GM19099 (cell line): Measurements from ENCODE around the gene KRT40.
"Not testable (repeated sequence)": the region's sequence is repeated elsewhere in the genome, so short reads cannot be mapped to it uniquely, and the experiment has no call there.

ENCODE experiments used
- POLR2A ChIP-seq: IDR thresholded peaks from 3 replicates; pipeline ENCODE4 v1.6.1; 2011; ENCODE audit warnings: low read depth; ENCODE audit not compliant: insufficient read length; ENCODE audit errors: extremely low read depth

The KRT40 gene

DNA sequence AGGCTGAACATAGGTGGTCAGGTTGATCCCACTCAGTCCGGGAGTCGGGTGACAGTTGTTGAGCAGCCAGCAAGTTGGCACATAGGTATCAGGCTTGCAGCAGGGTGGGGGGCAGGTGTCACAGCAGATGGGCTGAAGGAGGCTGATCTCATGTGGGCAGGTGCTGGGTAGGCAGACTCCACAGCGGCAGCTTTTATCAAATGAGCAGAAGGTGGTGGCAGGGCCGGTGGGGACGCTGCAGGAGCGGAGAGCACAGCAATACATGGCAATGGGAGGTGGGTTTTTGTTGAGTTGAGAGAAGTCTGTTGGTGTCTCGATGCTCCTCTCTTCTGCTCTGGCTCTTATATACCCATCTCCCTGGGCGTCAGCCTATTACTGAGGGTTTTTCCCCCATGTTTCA lies 24.7 kb upstream of the KRT40 start, which contains the start of gene KRTAP3-1:
Gene KRTAP3-1, minus strand, starts transcription at position 318 of the 400 bp plus-strand sequence. Its CDS starts 54 bp downstream, at position 264.
- TF ChIP-seq POLR2A = no peak

DNA sequence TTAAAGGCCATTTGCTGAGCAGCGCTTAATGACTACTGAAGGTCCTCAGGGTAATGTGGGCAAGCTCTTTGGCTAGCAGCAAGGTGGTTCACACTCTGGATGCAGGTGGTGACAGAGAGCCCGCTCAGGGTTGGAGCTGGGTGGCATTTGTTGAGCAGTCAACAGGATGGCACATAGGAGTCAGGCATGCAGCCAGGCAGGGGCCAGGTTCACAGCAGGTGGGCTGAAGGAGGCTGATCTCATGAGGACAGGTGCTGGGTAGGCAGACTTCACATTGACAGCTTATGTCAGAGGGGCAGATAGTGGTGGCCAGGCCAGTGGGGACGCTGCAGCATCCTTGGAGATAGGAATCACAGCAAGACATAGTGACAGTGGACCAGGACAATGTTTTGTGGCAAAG lies 20.3 kb upstream of the KRT40 start:
- TF ChIP-seq POLR2A = no peak

DNA sequence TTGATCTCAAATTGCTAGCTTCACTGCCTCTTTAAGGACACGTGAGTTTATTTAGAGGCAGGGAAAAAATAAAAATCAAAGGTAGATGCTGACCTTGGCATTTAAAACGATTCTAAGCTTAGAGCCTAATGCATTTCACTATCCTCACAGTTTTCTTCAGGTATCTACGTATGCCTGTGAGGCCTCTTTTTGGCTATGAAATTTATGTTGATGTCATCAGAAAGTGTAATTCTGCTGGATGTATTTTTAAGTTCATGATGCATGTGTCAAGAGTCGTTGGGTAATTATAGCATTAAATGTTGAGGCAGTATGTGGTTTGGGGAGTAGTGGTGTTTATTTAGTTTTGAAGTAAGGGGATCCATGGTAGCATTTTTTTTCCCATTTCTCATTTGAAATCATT lies 19.8 kb upstream of the KRT40 start:
- no peak for TF ChIP-seq POLR2A

GRCh38 chr17:41002814-41003213 lies 18.7 kb upstream of the KRT40 start:
- TF ChIP-seq POLR2A = no peak

DNA sequence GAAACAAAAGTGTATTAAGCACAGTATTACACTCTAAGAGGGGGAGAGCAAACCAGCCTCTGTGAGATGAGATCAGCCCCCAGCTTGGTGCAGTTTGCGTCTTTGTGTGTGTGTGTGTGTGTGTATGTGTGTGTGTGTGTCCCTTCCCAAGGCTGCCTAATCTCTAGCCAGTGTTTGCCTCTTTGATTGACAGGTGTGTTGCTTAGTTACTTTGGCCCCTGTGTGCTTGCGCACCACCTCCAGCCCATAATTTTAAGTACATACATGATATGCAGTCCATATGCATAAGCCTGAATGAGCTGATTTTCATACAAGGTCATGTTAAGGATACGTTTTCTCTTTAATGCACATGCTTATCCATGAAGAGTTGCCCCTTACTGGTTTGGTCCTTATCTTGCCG lies 17.7 kb upstream of the KRT40 start:
- no peak for TF ChIP-seq POLR2A

DNA sequence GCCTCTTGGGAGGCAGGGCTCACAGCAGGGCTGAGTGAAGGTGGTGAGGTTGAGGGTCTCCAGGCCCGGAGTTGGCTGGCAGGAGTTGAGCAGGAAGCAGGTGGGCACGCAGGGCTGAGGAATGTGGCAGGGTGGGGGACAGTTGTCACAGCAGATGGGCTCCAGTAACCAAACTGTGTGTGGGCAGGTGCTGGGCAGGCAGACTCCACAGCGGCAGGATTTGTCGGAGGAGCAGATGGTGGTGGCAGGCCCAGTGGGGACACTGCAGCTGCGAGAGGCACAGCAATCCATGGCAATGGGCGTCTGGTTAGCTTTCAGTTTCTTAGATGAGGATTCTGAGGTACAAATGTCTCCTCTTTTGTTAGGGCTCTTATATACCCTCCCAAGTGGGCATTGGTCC lies 15.4 kb upstream of the KRT40 start, which contains the start of gene KRTAP3-2:
Gene KRTAP3-2, minus strand, starts transcription at position 344 of the 400 bp plus-strand sequence. Its CDS starts 53 bp downstream, at position 291.
- not testable (repeated sequence) for TF ChIP-seq POLR2A

DNA sequence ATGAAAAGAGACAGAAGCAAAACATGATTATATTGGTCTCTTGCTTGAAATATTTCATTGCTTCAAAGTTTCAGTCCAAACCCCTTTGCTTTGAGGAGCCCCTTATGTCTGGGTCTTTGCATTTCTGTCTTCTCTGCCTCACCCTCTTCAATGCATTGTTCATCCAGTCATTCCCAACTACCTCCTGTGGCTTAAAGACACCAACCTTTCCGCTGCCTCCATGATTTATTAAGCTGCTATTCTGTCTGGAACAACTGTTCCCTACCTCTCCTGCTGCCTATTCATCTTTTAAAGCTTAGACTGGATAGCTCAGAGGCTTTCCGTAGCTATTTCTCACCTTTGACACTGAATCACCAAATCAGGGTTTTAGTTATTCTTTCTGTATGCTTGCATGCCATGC lies 13.2 kb upstream of the KRT40 start:
- no peak for TF ChIP-seq POLR2A

DNA sequence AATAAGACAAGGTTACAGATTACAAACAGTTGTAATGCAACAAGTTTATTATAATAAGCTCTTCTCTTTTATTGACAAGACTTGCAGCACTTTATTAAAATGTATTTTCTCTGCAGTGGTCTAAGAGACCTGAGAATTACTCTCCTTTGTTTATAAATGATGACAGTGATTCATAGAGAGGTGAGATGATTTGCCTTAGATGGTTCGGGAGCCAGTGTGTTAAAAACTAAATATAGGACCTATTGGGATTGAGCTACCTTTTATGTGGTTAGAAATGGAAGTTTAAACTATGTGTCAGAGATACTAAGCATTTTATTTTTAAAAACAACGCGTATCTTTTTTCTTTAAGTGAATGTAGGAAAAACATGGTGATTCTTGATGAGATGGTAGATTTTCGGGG lies 12.7 kb upstream of the KRT40 start:
- TF ChIP-seq POLR2A = no peak

DNA sequence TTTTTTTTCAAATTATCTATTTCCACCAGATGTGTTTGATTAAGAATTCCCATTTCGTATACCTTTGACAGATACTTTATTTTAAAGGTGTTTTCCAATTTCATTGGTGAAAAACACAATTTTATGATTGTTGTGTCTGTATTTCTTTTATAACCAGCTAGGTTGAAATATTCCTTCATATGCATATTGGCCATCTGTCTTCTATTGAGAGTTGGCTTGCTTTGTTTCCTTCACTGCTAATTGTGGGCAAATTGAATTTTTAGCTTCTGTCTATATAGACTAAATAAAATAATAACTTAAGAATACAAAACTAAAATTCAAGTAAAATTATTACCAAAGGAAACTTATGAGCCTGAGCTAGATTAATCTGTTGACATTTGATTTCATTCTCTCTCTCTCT lies 11.0 kb upstream of the KRT40 start:
- TF ChIP-seq POLR2A = no peak

DNA sequence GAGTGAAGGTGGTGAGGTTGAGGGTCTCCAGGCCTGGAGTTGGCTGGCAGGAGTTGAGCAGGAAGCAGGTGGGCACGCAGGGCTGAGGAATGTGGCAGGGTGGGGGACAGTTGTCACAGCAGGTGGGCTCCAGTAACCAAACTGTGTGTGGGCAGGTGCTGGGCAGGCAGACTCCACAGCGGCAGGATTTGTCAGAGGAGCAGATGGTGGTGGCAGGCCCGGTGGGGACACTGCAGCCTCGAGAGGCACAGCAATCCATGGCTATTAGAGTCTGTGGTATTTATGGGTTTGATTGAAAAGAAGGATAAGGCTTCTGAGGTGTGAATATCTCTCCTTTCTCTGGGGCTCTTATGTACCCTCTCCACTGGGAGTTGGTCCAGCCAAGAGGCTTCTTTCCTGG lies 9.7 kb upstream of the KRT40 start, which contains the start of gene KRTAP3-3:
Gene KRTAP3-3, minus strand, starts transcription at position 326 of the 400 bp plus-strand sequence. Its CDS starts 67 bp downstream, at position 259.
- TF ChIP-seq POLR2A = no peak

GRCh38 chr17:40993084-40993483 lies 9.0 kb upstream of the KRT40 start:
- no peak for TF ChIP-seq POLR2A

DNA sequence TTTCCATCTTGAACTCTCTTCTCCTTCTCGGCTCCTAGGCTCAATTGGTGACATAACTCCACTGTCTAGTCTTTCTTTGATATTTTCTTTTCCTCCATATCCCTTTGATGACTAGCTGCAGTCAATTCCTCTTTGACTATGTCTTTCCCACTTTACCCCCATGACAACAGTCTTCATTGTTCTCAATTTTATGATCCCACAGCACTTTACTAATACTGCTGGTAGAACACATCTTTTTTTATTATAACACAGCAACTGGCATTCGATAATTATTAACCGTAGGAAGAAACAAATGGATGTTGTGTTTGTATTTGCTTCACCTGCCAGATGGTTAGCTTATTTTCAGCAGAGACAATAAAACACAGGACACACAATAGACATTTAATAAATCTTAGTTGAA lies 8.5 kb upstream of the KRT40 start:
- no peak for TF ChIP-seq POLR2A

DNA sequence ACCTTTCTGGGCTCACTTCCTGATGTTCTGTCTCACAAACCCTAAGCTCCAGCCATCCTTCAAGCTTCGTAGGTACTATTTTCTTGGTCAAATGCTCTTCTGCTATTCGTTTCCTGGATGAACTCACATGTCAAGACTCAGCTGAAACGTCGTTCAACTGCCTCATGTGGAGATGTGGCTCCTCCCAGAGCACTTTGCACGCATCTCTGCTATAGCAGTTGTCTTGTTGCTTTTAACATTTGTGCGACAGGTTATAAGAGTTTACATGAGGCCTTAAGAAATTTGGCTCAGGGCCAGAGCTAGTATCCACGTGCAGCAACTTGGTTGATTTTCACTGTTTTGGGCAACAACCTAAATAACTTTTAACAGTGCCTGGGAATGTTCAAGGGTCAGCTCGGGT lies 2.8 kb upstream of the KRT40 start:
- TF ChIP-seq POLR2A = no peak

DNA sequence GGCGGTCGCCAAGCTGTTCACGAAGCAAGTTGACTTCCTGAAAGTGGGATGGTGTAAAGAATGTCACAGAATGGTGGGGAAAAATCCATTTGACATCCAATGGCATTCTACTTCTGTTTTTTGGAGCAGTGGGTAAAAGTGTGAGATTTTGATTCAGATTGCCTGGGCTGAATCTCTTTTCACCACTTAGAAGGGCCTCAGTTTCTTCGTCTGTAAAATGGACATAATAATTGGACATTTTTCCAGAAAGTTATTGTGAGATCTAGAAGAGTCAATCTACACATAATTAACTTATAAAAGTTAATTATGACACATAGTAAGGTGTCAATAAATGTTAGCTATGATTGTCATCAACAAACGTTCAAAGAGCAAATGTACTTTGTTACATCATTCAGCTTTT lies 3.0 kb downstream of the KRT40 start:
- no peak for TF ChIP-seq POLR2A

- no peak for TF ChIP-seq POLR2A
Observed at GRCh38 chr17:40980596-40980995, 3.5 kb downstream of the KRT40 start.

- TF ChIP-seq POLR2A = no peak
Observed at GRCh38 chr17:40980117-40980516, 4.0 kb downstream of the KRT40 start.

- no peak for TF ChIP-seq POLR2A
Observed at GRCh38 chr17:40978575-40979151, 5.5 kb downstream of the KRT40 start.
